Endodermal cell (in vitro differentiated cells): Measurements from ENCODE around the gene TRPC1. TPM values are rescaled to one million over a fixed set of nuclear protein-coding genes. Genes with fewer than 3 reads are reported as not detected.

Experiments used
- DNase-seq: peaks from one replicate; pipeline ENCODE4 v3.0.0-alpha.2; 2017
- H3K27ac ChIP-seq: 2 replicates; pipeline ENCODE4 v1.5.1; 2013; ENCODE audit warnings: mild to moderate bottlenecking, low read depth, low read length, moderate library complexity
- H3K27me3 ChIP-seq: 2 replicates; pipeline ENCODE4 v1.6.1; 2013; ENCODE audit warnings: mild to moderate bottlenecking, low read length, moderate library complexity; ENCODE audit not compliant: insufficient read depth, control insufficient read depth, poor library complexity, severe bottlenecking
- H3K36me3 ChIP-seq: 2 replicates; pipeline ENCODE4 v1.7.0; 2013; ENCODE audit warnings: mild to moderate bottlenecking, low read length, moderate library complexity; ENCODE audit not compliant: control insufficient read depth, insufficient read depth
- H3K4me1 ChIP-seq: one replicate; pipeline ENCODE4 v1.7.0; 2013; ENCODE audit warnings: low read length; ENCODE audit not compliant: control insufficient read depth, insufficient read depth
- H3K4me3 ChIP-seq: 2 replicates; pipeline ENCODE4 v1.5.1; 2013; ENCODE audit warnings: mild to moderate bottlenecking, low read length, moderate library complexity
- H3K9ac ChIP-seq: 2 replicates; pipeline ENCODE4 v1.6.1; 2013; ENCODE audit warnings: mild to moderate bottlenecking, low read length, moderate library complexity; ENCODE audit not compliant: poor library complexity, severe bottlenecking; ENCODE audit errors: extremely low read depth
- H3K9me3 ChIP-seq: 2 replicates; pipeline ENCODE4 v1.6.1; 2013; ENCODE audit warnings: mild to moderate bottlenecking, low read length, moderate library complexity; ENCODE audit not compliant: control insufficient read depth
- H3K27ac Mint-ChIP-seq: 2 replicates; pipeline ENCODE4 v1.8.0; 2020; ENCODE audit warnings: mixed read lengths
- H3K27me3 Mint-ChIP-seq: 2 replicates; pipeline ENCODE4 v1.8.0; 2021; ENCODE audit warnings: mild to moderate bottlenecking, mixed read lengths; ENCODE audit not compliant: insufficient read depth
- H3K36me3 Mint-ChIP-seq: 2 replicates; pipeline ENCODE4 v1.8.0; 2020; ENCODE audit warnings: low read depth, mixed read lengths
- H3K4me1 Mint-ChIP-seq: 2 replicates; pipeline ENCODE4 v1.8.0; 2020; ENCODE audit warnings: mixed read lengths
- H3K4me3 Mint-ChIP-seq: 2 replicates; pipeline ENCODE4 v1.8.0; 2020; ENCODE audit warnings: mild to moderate bottlenecking, moderate library complexity, mixed read lengths
- H3K9me3 Mint-ChIP-seq: 2 replicates; pipeline ENCODE4 v1.8.0; 2020; ENCODE audit warnings: mild to moderate bottlenecking, mixed read lengths
- CTCF ChIP-seq: fragments of 200-600 bp; sonication (generic); conservative IDR thresholded peaks from 2 replicates; pipeline ENCODE4 v1.5.0; 2021; ENCODE audit warnings: antibody characterized with exemption, mild to moderate bottlenecking
- WGBS, 2 experiments: methylation state at CpG; one replicate each; pipeline versions ENCODE4 v1.1.5 to v1.1.7; 2013; ENCODE audit warnings: missing lambda C conversion rate in 2 of 2, mixed read lengths in 1 of 2; ENCODE audit not compliant: insufficient coverage in 1 of 2, insufficient read length in 1 of 2; 5-methylcytosine and 5-hydroxymethylcytosine counted together
- total RNA-seq, 2 donors: library from RNA; stranded (reverse); fragmentation: NEBNext Ultra II Directional in 1 of 2; extraction: Animal tissue kit (Norgen Biotek cat#: 25700) in 1 of 2; gene quantifications; 2 replicates in 1 of 2; 3 replicates in 1 of 2; pipeline ENCODE4 v1.2.1, GENCODE V29; 2021

The TRPC1 gene
- total RNA-seq, 2 donors from 2014 or later = 18.2 to 18.9 TPM

GRCh38 chr3:142784228-142784627 lies 60.4 kb downstream of the TRPC1 start:
- H3K27ac ChIP-seq = no peak overlapping the region
- no peaks in the 10 kb centered on the region for H3K27me3 ChIP-seq
- H3K27ac Mint-ChIP-seq = no peak overlapping the region
- no peaks in the 10 kb centered on the region for H3K4me1 ChIP-seq
- no peak overlapping the region for H3K9ac ChIP-seq
- H3K36me3 Mint-ChIP-seq = peaks cover 6% of the 10 kb centered on the region
- H3K36me3 ChIP-seq = peaks cover 8% of the 10 kb centered on the region
- H3K9me3 ChIP-seq = no peaks in the 10 kb centered on the region
- DNase-seq = no peak
- no peak overlapping the region for H3K4me3 Mint-ChIP-seq
- no peaks in the 10 kb centered on the region for H3K9me3 Mint-ChIP-seq
- WGBS, 2 experiments = no CpG with 5 or more reads among the region's 1 CpG
- no peak overlapping the region for H3K4me3 ChIP-seq
- no peak for TF ChIP-seq CTCF
- no peaks in the 10 kb centered on the region for H3K27me3 Mint-ChIP-seq
- H3K4me1 Mint-ChIP-seq = no peaks in the 10 kb centered on the region

DNA sequence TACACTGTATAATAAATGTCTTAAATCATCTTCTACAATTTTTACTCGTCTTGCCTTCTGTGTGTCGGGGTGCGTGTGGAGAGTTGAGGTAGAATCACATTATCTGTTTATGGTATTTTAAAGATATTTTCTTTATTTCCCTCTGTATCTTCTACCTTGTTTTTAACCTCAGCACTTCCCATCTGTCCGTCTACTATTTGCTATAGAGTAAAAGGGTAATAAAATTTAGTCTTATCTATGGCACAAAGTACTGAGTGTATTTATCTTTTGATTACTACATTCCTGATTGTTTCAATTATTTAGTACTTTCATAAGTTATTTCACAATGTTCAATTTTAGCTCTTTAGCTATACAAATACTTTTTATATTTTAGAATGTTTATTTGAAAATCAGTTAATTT lies 62.2 kb downstream of the TRPC1 start:
- H3K27ac ChIP-seq = no peak overlapping the region
- Mint-ChIP-seq H3K27me3 (no peaks in the 10 kb centered on the region), H3K4me1 (peaks cover 3% of the 10 kb centered on the region), H3K4me3 (no peak overlapping the region), H3K27ac (no peak overlapping the region), H3K9me3 (no peaks in the 10 kb centered on the region), H3K36me3 (peaks cover 6% of the 10 kb centered on the region)
- no peak overlapping the region for H3K4me3 ChIP-seq
- no peak overlapping the region for H3K9ac ChIP-seq
- H3K9me3 ChIP-seq = no peaks in the 10 kb centered on the region
- H3K4me1 ChIP-seq = no peaks in the 10 kb centered on the region
- H3K27me3 ChIP-seq = no peaks in the 10 kb centered on the region
- no peak for DNase-seq
- whole genome bisulfite sequencing, 2 experiments = no CpG with 5 or more reads among the region's 4 CpGs
- TF ChIP-seq CTCF = no peak
- H3K36me3 ChIP-seq = peaks cover 8% of the 10 kb centered on the region

GRCh38 chr3:142787719-142788118 lies 63.9 kb downstream of the TRPC1 start:
- TF ChIP-seq CTCF = no peak
- Histone ChIP-seq H3K36me3 (peaks cover 8% of the 10 kb centered on the region), H3K27ac (no peak overlapping the region), H3K27me3 (no peaks in the 10 kb centered on the region), H3K9me3 (no peaks in the 10 kb centered on the region), H3K4me1 (no peaks in the 10 kb centered on the region), H3K4me3 (no peak overlapping the region), H3K9ac (no peak overlapping the region)
- H3K36me3 Mint-ChIP-seq = peaks cover 6% of the 10 kb centered on the region
- 87% methylated on average over 1 of the region's 1 CpG for WGBS, 2 experiments
- H3K27ac Mint-ChIP-seq = no peak overlapping the region
- peaks cover 5% of the 10 kb centered on the region for H3K4me1 Mint-ChIP-seq
- no peaks in the 10 kb centered on the region for H3K9me3 Mint-ChIP-seq
- H3K27me3 Mint-ChIP-seq = no peaks in the 10 kb centered on the region
- H3K4me3 Mint-ChIP-seq = no peak overlapping the region
- DNase-seq = no peak
